HG03139 (cell line): ENCODE data around the gene KIAA1614.
A peak's percentile ranks its signal among the peaks of the same experiment; 100 is the strongest.

Experiments used
- ATAC-seq: cut with Tn5 transposase; IDR thresholded peaks from one replicate; pipeline ENCODE4 v1.9.1; 2021; ENCODE audit not compliant: unreplicated experiment

The KIAA1614 gene

GRCh38 chr1:180908074-180908765, 4.5 kb upstream of the KIAA1614 start:
- ATAC-seq = no peak

DNA sequence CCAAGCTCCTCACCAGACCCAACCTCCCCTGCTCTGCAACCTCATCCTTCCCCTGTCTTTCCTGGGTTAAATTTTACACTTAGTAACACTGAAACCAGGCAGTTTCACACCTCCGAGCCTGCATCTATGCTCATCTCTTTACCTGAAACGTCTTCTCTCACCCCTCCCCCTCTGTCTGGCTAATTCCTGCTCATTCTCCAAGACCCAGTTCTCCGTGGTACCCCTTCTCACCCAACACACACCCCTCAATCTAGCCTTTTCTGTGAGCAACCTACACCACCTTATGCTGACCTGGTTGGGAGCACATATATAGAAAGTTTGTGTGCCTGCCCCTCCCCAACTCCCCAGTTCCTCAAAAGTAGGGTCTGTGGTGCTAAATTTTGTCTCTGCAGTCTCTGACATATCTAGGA, 3.7 kb upstream of the KIAA1614 start:
- peak; percentile 34 for ATAC-seq

GRCh38 chr1:180909462-180909976, 3.2 kb upstream of the KIAA1614 start:
- peak; percentile 43 for ATAC-seq

DNA sequence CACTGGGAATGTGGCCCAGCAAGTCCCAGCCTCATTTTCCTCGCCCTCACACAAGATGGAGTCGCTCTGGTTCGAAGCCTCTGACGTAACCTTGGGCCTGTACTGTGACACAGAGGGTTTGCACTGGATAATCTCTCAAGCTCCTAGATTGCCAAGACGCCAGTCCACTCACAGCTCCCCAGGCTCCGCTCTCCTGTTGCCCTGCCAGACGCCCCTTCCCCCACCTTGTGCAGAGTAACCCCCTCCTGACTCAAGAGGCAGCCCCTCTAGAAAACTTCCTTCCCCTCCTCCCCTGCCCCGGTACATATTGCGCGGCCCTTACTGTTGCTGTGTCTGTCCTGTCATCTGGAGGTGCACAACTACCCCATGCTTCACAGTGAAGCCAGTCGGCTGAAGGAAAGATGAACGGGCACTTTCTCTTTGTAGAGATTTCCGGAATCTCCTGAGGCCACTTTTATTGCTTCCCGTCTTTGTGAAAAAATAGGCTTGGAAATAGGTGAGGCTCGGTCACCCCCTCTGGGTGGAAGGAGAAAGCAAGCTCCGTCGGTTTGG, 981 bp upstream of the KIAA1614 start:
- ATAC-seq = no peak

GRCh38 chr1:180912211-180912800, 391 bp upstream of the KIAA1614 start:
- ATAC-seq = no peak

DNA sequence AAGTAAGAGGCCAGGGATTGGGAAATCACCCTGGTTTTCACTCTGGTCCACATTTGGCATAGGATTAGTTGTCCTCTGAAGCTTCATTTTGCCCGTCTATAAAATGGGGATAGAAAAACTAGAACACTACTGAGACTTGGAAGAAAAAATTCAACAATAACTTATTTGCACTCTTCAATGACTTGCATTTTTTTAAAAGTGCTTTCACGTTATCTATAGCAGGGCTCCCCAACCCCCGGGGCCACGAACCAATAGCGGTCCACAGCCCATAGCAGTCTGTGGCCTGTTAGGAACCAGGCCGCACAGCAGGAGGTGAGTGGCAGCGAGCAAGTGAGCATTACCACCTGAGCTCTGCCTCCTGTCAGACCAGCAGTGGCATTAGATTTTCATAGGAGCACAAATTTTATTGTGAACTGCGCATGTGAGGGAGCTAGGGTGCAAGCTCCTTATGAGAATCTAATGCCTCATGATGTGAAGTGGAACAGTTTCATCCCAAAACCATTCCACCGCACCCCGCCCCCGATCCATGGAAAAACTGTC, 2.8 kb downstream of the KIAA1614 start:
- no peak for ATAC-seq

DNA sequence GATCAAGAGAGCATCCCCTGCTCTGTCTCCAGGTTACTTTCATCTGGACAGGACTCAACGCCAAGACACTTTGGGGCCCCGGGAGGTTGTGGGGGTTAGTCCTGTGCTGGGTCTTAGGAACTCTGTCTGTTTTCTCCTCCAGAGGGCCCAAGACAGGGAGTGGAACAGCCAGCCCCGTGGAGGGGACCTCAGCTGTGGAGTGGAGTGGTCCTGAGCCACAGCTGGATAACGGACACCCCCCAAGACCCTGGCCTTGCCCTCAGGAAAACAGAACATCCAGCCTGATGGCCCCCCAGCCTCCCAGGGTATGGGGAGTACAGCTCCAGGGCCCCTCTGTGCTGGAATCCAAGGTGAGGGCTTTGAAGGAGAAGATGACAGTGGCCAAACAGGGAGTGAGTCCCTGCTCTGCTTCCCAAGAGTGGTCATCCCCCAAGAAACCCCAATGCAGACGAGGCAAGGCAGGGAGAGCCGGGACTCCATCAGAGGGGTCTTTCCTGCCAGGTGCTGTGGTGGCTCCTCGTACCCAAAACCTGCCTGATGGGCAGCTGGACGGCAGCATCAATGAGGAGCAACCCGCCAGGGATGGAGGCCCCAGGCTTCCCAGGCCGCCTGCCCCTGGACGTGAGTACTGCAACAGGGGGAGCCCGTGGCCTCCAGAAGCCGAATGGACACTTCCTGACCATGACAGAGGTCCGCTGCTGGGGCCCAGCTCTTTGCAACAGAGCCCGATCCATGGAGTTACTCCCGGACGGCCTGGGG, 3.5 kb downstream of the KIAA1614 start:
- no peak for ATAC-seq

- ATAC-seq = no peak
Measured at GRCh38 chr1:180916771-180917170, 4.1 kb downstream of the KIAA1614 start.

DNA sequence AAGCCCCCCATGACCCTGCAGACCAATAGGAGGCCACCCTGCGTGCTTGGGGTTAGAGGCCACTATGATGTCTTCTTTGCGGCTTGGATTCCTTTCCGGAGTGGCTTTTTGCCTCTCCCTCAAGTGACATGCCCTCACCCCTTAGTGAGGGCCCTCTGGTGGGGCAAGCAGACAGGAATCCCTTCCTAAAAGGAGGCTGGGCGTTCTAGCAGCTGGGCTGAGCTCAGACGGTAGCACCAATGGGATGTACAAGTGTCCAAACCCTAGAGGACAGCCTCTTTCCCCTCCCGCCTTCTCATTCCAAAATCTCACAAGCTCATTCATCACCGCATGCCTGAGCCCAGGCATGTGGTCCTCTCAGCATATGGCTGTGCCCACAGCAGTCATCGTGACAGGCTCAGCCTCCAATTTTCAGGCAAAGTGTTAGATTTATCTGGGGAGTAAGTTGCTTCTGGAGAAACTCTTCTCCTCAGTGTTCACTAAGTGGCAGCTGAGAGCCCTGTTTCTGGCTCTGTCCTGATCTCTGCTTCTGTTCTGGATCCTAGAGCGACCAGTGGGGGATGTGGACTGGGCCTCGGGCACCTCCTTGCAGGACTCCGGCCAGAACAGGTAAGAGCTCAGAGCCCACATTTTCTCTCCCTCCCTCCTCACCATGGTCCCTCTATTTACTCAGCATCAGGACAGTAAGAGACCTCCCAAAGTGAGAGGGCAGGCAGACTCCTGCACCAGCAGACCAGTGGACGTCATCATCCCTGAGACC, 4.8 kb downstream of the KIAA1614 start:
- ATAC-seq = no peak

DNA sequence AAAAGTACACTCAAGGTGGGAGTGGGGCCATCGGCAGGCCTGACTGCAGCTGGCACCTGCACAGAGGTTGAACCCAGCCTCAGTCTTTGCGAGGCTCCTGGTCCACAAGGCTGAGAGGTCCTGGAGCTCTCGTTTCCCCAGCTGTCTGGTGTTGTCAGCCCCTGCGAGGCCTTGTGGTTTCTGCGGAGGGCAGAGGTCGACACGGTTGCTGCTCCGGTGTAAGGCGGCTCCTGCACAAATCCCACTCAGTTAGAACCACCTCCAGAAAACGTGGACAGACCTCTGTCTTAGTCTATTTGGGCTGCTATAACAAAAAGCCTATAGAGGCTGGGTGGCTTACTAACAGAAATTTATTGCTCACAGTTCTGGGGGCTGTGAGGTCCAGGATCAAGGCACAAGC, 5.8 kb downstream of the KIAA1614 start:
- no peak for ATAC-seq

GRCh38 chr1:180919183-180919700, 6.5 kb downstream of the KIAA1614 start:
- ATAC-seq = no peak

DNA sequence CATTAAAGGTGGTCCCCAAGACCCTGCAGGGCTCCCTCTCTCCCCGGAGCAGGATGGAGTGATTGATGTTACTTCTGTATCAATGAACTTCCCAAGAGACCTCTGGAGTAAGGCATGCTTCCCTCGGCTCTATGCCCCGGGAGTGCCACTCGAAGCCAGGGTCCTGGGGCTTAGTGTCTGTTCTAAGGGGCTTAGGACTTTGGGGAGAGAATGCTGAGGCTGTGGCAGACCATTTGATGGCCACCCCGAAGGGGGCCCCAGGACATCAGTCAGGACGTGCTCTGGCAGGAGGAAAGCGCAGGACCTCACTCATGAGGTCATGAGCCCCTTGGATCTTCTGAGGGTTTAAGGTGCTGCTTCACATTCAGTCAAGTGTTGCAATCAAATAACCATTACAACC, 7.5 kb downstream of the KIAA1614 start:
- ATAC-seq = no peak

DNA sequence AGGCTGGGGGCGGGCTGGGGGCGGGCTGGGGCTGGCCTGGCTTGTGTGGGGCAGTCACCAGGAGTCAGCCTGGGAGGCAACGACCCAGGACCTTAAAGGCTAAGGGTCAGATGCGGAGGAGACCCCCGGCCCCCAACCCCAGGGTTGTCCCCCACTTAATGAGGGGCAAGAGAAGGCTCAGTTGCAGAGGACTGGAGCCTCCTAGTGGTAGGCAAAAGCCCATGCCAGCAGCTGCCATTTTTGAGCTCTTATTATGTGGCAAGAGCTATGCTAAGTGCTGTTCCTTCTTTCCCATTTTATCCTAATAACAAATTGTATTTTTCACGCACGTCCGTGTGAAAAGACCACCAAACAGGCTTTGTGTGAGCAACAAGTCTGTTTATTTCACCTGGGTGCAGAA, 8.0 kb downstream of the KIAA1614 start:
- ATAC-seq = no peak

GRCh38 chr1:180921386-180921785, 8.7 kb downstream of the KIAA1614 start:
- no peak for ATAC-seq

- ATAC-seq = no peak
Measured at GRCh38 chr1:180921891-180922630, 9.4 kb downstream of the KIAA1614 start.

GRCh38 chr1:180922631-180923015, 9.9 kb downstream of the KIAA1614 start:
- no peak for ATAC-seq

DNA sequence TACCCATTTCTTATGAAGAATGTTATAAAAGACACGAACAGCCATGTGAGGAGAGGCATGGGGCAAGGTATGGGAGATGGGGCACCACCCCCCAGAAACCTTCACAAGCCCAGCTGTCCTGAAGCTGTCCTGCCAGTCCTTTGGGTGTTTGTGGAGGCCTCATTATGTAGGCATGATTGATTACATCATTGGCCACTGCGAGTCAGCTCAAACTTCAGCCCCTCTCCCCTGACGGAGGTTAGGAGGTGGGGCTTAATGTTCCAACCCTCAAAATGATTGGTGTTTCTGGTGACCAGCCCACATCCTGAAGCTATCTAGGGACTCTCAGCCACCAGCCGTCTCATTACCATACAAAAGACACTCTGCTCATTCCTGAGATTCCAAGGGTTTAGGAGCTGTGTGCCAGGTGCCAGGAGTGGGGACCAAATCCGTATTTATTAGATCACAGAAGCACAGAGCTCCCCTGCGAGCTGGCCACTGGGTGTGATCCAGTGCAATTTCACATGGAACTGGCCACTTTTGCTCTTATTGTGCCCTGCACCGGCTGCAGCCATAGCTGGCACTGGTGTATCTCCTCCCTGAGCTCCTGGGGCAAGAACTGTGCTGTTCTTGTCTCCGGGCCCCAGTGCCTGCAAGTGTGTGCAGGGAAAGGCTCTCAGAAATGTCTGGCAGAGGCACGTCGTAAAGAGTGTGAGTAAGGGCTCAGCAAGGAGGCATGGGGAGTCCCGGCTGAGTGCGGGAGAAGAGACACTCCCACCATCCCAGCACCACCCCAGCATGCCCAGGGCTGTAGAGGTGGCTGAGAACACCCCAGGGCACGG, 10.5 kb downstream of the KIAA1614 start:
- ATAC-seq = peak; percentile 53

- ATAC-seq = no peak
Measured at GRCh38 chr1:180923887-180924286, 11.2 kb downstream of the KIAA1614 start.

DNA sequence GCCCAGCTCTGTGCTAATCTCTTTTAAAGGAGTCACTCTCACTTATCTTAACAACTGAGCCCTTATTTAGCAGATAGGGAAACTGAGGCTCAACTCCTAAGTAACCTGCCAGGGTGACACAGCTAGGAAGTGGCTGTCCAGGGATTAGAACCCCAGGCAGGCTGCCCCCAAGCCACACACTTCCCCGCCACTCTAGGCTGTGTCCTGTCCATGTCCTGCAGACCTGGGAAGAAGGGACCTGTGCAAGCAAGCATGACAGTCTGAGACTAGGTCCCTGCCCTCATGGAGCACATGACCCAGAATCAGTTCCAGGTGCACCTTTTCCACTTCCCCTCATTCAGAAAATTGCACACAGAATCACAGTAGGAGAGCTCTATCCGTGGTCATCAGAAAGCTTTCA, 12.2 kb downstream of the KIAA1614 start:
- no peak for ATAC-seq
